ENCODE results near the gene LRRC15. TPM values are rescaled to one million over a fixed set of nuclear protein-coding genes. Genes with fewer than 3 reads are reported as not detected.

The LRRC15 gene
- total and polyA plus RNA-seq, 4 experiments from 2014 or later = not detected

DNA sequence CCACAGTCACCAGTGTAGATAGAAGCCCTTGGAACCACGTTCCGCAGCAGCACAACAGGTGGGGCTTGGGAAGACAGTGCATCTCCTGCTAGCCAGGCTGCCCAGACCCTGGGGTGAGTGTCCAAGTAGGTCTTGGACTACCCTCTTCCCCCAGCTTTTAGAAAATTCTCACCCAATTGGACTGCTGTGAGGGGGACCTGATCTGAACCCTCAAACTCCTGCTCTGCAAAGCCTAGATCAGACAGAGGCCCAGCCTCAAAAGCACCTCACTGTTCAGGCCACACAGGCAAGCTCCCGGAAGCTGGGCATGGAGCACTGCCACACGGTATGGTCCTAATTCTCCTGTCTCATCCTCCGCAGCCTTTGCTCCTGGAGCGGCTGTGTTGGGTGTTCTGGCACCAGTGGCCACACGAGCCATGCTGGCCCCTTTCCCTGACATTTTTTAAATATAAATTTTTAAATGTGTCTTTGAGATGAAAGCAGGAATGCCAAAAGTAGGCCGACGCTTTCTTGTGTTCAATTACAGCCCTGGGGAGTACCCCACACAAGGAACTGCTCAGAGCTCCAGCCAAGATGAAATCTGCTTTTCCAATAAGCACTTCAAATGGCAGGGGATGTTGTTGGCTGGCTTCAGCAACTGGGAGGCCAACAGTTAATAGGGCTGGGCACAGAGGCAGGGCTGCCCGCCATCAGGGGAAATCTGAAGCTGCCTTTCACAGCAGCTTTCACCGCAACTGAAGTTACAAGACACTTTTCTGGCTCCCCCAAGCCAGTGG is 59.3 kb downstream of the LRRC15 start:
- Histone ChIP-seq H3K9me3 (ENCODE audit: control insufficient read depth in 1 of 2, low read length in 2 of 2) (no peaks in the 10 kb centered on the region), H3K36me3 (ENCODE audit: insufficient read depth, low read length) (no peaks in the 10 kb centered on the region), H3K27me3 (ENCODE audit: insufficient read depth, low read length) (no peaks in the 10 kb centered on the region), H3K4me3 (ENCODE audit: low read length in 2 of 2) (no peak overlapping the region), H3K4me1 (ENCODE audit: insufficient read depth, low read length) (peaks cover 38% of the 10 kb centered on the region), H3K27ac (ENCODE audit: low read depth, low read length) (no peak overlapping the region)
- H3K27ac Mint-ChIP-seq = no peak overlapping the region
- no peaks in the 10 kb centered on the region for H3K36me3 Mint-ChIP-seq
- no peaks in the 10 kb centered on the region for H3K9me3 Mint-ChIP-seq
- POLR2A ChIA-PET (ENCODE audit: partially characterized antibody) = no interaction called here
- CTCF ChIA-PET (ENCODE audit: partially characterized antibody) = interaction anchor here (1.0 to 5.4 kb wide), 3 partner anchors 9 to 645 kb away, joined by 3 to 31 read pairs (median 7); no protein-coding TSS in a partner anchor
- intact Hi-C loops (cut with micrococcal nuclease) = loop anchor here (10.0 kb wide), 2 partner anchors 845 to 1495 kb away; no protein-coding TSS in a partner anchor
- H3K4me3 Mint-ChIP-seq = no peak overlapping the region
- DNase-seq = no peak
- no peaks in the 10 kb centered on the region for H3K27me3 Mint-ChIP-seq
- H3K4me1 Mint-ChIP-seq = peaks cover 12 to 35% (median 20%) of the 10 kb centered on the region in 4 donors

DNA sequence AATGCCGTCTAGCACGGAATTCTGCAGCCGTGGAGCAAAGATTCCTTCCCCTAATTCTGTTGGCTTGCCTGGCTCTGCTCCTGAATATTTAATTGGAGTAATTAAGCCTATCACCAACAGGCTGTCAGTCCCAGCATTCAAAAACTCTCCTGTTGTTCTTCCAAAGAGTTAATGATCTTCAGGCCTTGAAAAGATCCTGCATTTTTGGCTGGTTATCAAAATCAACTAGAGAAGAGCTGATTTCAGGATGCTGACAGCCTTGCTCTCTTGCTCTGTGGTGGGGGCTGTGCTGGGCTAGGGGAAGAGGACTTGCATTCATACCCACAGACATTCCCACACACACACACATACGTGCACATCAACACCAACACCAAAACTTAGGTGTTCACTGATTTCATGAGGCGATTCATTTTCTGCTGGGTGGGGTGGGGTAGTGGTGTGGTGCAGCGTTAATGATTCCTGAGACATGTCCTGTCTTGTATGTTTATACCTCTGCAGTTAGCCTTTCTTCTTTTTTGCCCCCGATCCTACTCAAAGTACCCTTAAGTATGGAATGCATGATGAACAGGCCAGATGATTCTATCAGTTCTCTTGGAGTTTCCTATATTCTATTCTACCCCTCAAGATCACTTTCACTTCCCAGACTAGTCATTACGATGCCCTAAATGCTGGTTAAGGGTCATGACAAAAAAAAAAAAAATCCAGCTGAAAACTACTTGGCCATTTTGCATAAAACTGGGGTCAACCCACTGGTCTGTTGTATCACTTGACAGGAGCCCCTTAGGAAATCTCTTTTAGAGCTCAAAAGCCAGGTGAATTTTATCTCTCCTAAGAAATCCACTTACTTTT is 60.7 kb downstream of the LRRC15 start:
- Mint-ChIP-seq H3K27me3 (no peaks in the 10 kb centered on the region), H3K9me3 (peaks cover 0 to 4% (median under 1%) of the 10 kb centered on the region in 8 donors), H3K36me3 (no peaks in the 10 kb centered on the region), H3K4me3 (peak overlapping the region in 1 of 8 donors; percentile 11), H3K27ac (no peak overlapping the region), H3K4me1 (peaks cover 7 to 38% (median 19%) of the 10 kb centered on the region in 4 donors)
- DNase-seq = no peak
- intact Hi-C loops (cut with micrococcal nuclease) = no loop called here
- no peaks in the 10 kb centered on the region for H3K9me3 ChIP-seq (ENCODE audit: control insufficient read depth in 1 of 2, low read length in 2 of 2)
- H3K27ac ChIP-seq (ENCODE audit: low read depth, low read length) = no peak overlapping the region
- POLR2A ChIA-PET (ENCODE audit: partially characterized antibody) = interaction anchor here (1.2 kb wide), 1 partner anchor 34 kb away, joined by 3 read pairs; no protein-coding TSS in a partner anchor
- H3K4me1 ChIP-seq (ENCODE audit: insufficient read depth, low read length) = peaks cover 41% of the 10 kb centered on the region
- H3K27me3 ChIP-seq (ENCODE audit: insufficient read depth, low read length) = no peaks in the 10 kb centered on the region
- no peak overlapping the region for H3K4me3 ChIP-seq (ENCODE audit: low read length in 2 of 2)
- CTCF ChIA-PET (ENCODE audit: partially characterized antibody) = interaction anchor here (0.6 to 2.1 kb wide), 3 partner anchors 8 to 35 kb away, joined by 3 to 7 read pairs (median 4); no protein-coding TSS in a partner anchor
- H3K36me3 ChIP-seq (ENCODE audit: insufficient read depth, low read length) = no peaks in the 10 kb centered on the region

- ChIA-PET CTCF (ENCODE audit: partially characterized antibody) (interaction anchor here (1.9 kb wide), 1 partner anchor 8 kb away, joined by 16 read pairs; no protein-coding TSS in a partner anchor), POLR2A (ENCODE audit: partially characterized antibody) (no interaction called here)
- Histone ChIP-seq H3K9me3 (ENCODE audit: control insufficient read depth in 1 of 2, low read length in 2 of 2) (no peaks in the 10 kb centered on the region), H3K36me3 (ENCODE audit: insufficient read depth, low read length) (no peaks in the 10 kb centered on the region), H3K4me3 (ENCODE audit: low read length in 2 of 2) (no peak overlapping the region), H3K27ac (ENCODE audit: low read depth, low read length) (no peak overlapping the region), H3K27me3 (ENCODE audit: insufficient read depth, low read length) (no peaks in the 10 kb centered on the region), H3K4me1 (ENCODE audit: insufficient read depth, low read length) (peaks cover 41% of the 10 kb centered on the region)
- peak overlapping the region in 3 of 8 donors; percentile 72 to 86 (median 83) for H3K4me3 Mint-ChIP-seq
- peak overlapping the region in 1 of 7 donors; percentile 73 for H3K27ac Mint-ChIP-seq
- intact Hi-C loops (cut with micrococcal nuclease) = no loop called here
- H3K36me3 Mint-ChIP-seq = no peaks in the 10 kb centered on the region
- H3K4me1 Mint-ChIP-seq = peaks cover 7 to 38% (median 19%) of the 10 kb centered on the region in 4 donors
- H3K27me3 Mint-ChIP-seq = no peaks in the 10 kb centered on the region
- peaks cover 0 to 4% (median under 1%) of the 10 kb centered on the region in 8 donors for H3K9me3 Mint-ChIP-seq
- no peak for DNase-seq
Observed at GRCh38 chr3:194307849-194308248, 61.7 kb downstream of the LRRC15 start.

GRCh38 chr3:194306771-194307640 is 62.5 kb downstream of the LRRC15 start:
- POLR2A ChIA-PET (ENCODE audit: partially characterized antibody) = no interaction called here
- Histone ChIP-seq H3K27ac (ENCODE audit: low read depth, low read length) (no peak overlapping the region), H3K27me3 (ENCODE audit: insufficient read depth, low read length) (no peaks in the 10 kb centered on the region), H3K4me1 (ENCODE audit: insufficient read depth, low read length) (peaks cover 41% of the 10 kb centered on the region), H3K9me3 (ENCODE audit: control insufficient read depth in 1 of 2, low read length in 2 of 2) (no peaks in the 10 kb centered on the region), H3K4me3 (ENCODE audit: low read length in 2 of 2) (peak overlapping the region in 1 of 2 donors; percentile 30), H3K36me3 (ENCODE audit: insufficient read depth, low read length) (no peaks in the 10 kb centered on the region)
- Mint-ChIP-seq H3K4me1 (peaks cover 7 to 38% (median 19%) of the 10 kb centered on the region in 4 donors), H3K27me3 (no peaks in the 10 kb centered on the region), H3K36me3 (no peaks in the 10 kb centered on the region), H3K9me3 (peaks cover 0 to 4% (median under 1%) of the 10 kb centered on the region in 8 donors), H3K4me3 (peak overlapping the region; percentile 61 to 86 (median 74)), H3K27ac (peak overlapping the region; percentile 57 to 85 (median 73))
- intact Hi-C loops (cut with micrococcal nuclease) = no loop called here
- DNase-seq = peak in 3 of 5 donors; percentile 21 to 45 (median 39)
- CTCF ChIA-PET (ENCODE audit: partially characterized antibody) = interaction anchor here (1.9 kb wide), 1 partner anchor 9 kb away, joined by 16 read pairs; no protein-coding TSS in a partner anchor

GRCh38 chr3:194306109-194306686 is 63.3 kb downstream of the LRRC15 start:
- H3K4me3 Mint-ChIP-seq = peak overlapping the region; percentile 61 to 86 (median 74)
- POLR2A ChIA-PET (ENCODE audit: partially characterized antibody) = interaction anchor here (0.7 kb wide), 1 partner anchor 90 kb away, joined by 4 read pairs; no protein-coding TSS in a partner anchor
- H3K4me1 Mint-ChIP-seq = peaks cover 7 to 38% (median 19%) of the 10 kb centered on the region in 4 donors

More at GRCh38 chr3:194306109-194306686, 63.3 kb downstream of the LRRC15 start:
- Histone ChIP-seq H3K36me3 (ENCODE audit: insufficient read depth, low read length) (no peaks in the 10 kb centered on the region), H3K4me3 (ENCODE audit: low read length in 2 of 2) (peak overlapping the region in 1 of 2 donors; percentile 30), H3K4me1 (ENCODE audit: insufficient read depth, low read length) (peaks cover 41% of the 10 kb centered on the region), H3K27me3 (ENCODE audit: insufficient read depth, low read length) (no peaks in the 10 kb centered on the region), H3K27ac (ENCODE audit: low read depth, low read length) (no peak overlapping the region), H3K9me3 (ENCODE audit: control insufficient read depth in 1 of 2, low read length in 2 of 2) (no peaks in the 10 kb centered on the region)
- peaks cover 0 to 4% (median under 1%) of the 10 kb centered on the region in 8 donors for H3K9me3 Mint-ChIP-seq
- CTCF ChIA-PET (ENCODE audit: partially characterized antibody) = interaction anchor here (1.9 kb wide), 1 partner anchor 10 kb away, joined by 16 read pairs; no protein-coding TSS in a partner anchor
- intact Hi-C loops (cut with micrococcal nuclease) = no loop called here
- no peaks in the 10 kb centered on the region for H3K27me3 Mint-ChIP-seq
- H3K36me3 Mint-ChIP-seq = no peaks in the 10 kb centered on the region
- H3K27ac Mint-ChIP-seq = peak overlapping the region; percentile 57 to 85 (median 73)
- DNase-seq = peak; percentile 56 to 75 (median 66)

Data from CD4-positive, alpha-beta memory T cell (primary cell).